H1 (cell line): Measurements from ENCODE around the gene RUVBL1. TPM values are rescaled to one million over a fixed set of nuclear protein-coding genes. Genes with fewer than 3 reads are reported as not detected.

Experiments used
- CTCF ChIA-PET: fragments of 300-600 bp; sonication (Branson Sonifier 250); formaldehyde crosslinking; loops from one replicate; lab custom pipeline; 2021; ENCODE audit not compliant: partially characterized antibody; lab: Charles Lee
- POLR2A ChIA-PET: fragments of 300-600 bp; sonication (Branson Sonifier 250); formaldehyde crosslinking; loops from one replicate; lab custom pipeline; 2021; ENCODE audit warnings: inconsistent platforms; ENCODE audit not compliant: partially characterized antibody; lab: Charles Lee
- DNase-seq, 2 experiments: peaks; one replicate each; pipeline versions ENCODE4 v3.0.0 to v3.0.0-alpha.2; 2010 to 2022; ENCODE audit warnings: low spot score in 2 of 2, low read depth in 1 of 2, mixed read lengths in 1 of 2
- FAIRE-seq: peaks from 2 replicates; lab custom pipeline; 2011; peaks lifted over from hg19 to GRCh38; lab: Jason Lieb, UNC
- H2AFZ ChIP-seq: 2 replicates; pipeline ENCODE4 v1.8.1; 2012; ENCODE audit warnings: low read length, inconsistent platforms
- H2AK5ac ChIP-seq: 2 replicates; pipeline ENCODE4 v1.6.1; 2013; ENCODE audit warnings: low read depth, low read length
- H2BK120ac ChIP-seq: replicated peaks from 2 replicates; pipeline ENCODE3; 2013; ENCODE audit warnings: low read depth, low read length, inconsistent platforms
- H2BK12ac ChIP-seq: 2 replicates; pipeline ENCODE4 v1.6.1; 2013; ENCODE audit warnings: low read depth, low read length
- H2BK15ac ChIP-seq: 2 replicates; pipeline ENCODE4 v1.6.1; 2013; ENCODE audit warnings: low read length
- H2BK20ac ChIP-seq: 2 replicates; pipeline ENCODE4 v1.6.1; 2013; ENCODE audit warnings: low read length
- H2BK5ac ChIP-seq: 2 replicates; pipeline ENCODE4 v1.6.1; 2013; ENCODE audit warnings: low read depth, low read length
- H3K14ac ChIP-seq: 2 replicates; pipeline ENCODE4 v1.6.1; 2013; ENCODE audit warnings: inconsistent platforms; ENCODE audit not compliant: insufficient read length
- H3K18ac ChIP-seq: 2 replicates; pipeline ENCODE4 v1.6.1; 2013; ENCODE audit warnings: low read length; ENCODE audit errors: extremely low read depth
- H3K23ac ChIP-seq: 2 replicates; pipeline ENCODE4 v1.6.1; 2013; ENCODE audit warnings: inconsistent platforms; ENCODE audit not compliant: insufficient read length
- H3K23me2 ChIP-seq: 2 replicates; pipeline ENCODE4 v1.6.1; 2013; ENCODE audit warnings: low read depth, low read length
- H3K27ac ChIP-seq: 2 replicates; pipeline ENCODE4 v1.6.1; 2011; ENCODE audit warnings: low read depth, low read length, inconsistent platforms
- H3K27me3 ChIP-seq, 4 experiments: replicated peaks in 1 of 4; 1 replicate in 1 of 4; 2 replicates in 3 of 4; pipeline versions ENCODE4 v1.6.1 to v1.8.1; 2011 to 2013; ENCODE audit warnings: low read length in 3 of 4, mild to moderate bottlenecking in 3 of 4, inconsistent platforms in 2 of 4, mixed read lengths in 2 of 4, moderate library complexity in 1 of 4; ENCODE audit not compliant: control insufficient read depth in 3 of 4, insufficient read depth in 3 of 4; ENCODE audit errors: extremely low read depth in 1 of 4
- H3K36me3 ChIP-seq, 4 experiments: 2 replicates each; pipeline versions ENCODE4 v1.6.1 to v1.8.1; 2011 to 2013; ENCODE audit warnings: mild to moderate bottlenecking in 4 of 4, low read length in 3 of 4, moderate library complexity in 2 of 4, control low read depth in 1 of 4, inconsistent platforms in 1 of 4; ENCODE audit not compliant: insufficient read depth in 4 of 4, control insufficient read depth in 2 of 4
- H3K4ac ChIP-seq: replicated peaks from 2 replicates; pipeline ENCODE3; 2013; ENCODE audit warnings: low read length, low read depth, mixed read lengths, inconsistent platforms; ENCODE audit not compliant: insufficient read length
- H3K4me1 ChIP-seq, 4 experiments: replicated peaks in 1 of 4; 1 replicate in 1 of 4; 2 replicates in 3 of 4; pipeline versions ENCODE4 v1.6.1 to v1.8.1; 2011 to 2013; ENCODE audit warnings: low read length in 3 of 4, inconsistent platforms in 2 of 4, mixed read lengths in 1 of 4; ENCODE audit not compliant: insufficient read depth in 4 of 4, control insufficient read depth in 3 of 4
- H3K4me2 ChIP-seq, 2 experiments: 2 replicates each; pipeline versions ENCODE4 v1.6.1 to v1.8.1; 2011 to 2013; ENCODE audit warnings: low read depth in 2 of 2, low read length in 2 of 2, control low read depth in 1 of 2, inconsistent platforms in 1 of 2, mild to moderate bottlenecking in 1 of 2; ENCODE audit not compliant: insufficient read depth in 1 of 2
- H3K4me3 ChIP-seq, 4 experiments: fragments of 200-600, 300-600 bp in 1 of 4; sonication (generic), shearing (Covaris generic), sonication (Bioruptor Twin) in 1 of 4; 2 replicates each; pipeline versions ENCODE4 v1.5.1 to v1.8.1; 2011 to 2016; ENCODE audit warnings: low read length in 4 of 4, low read depth in 3 of 4, control low read depth in 2 of 4, inconsistent platforms in 2 of 4, mild to moderate bottlenecking in 2 of 4, mixed read lengths in 1 of 4, moderate library complexity in 1 of 4; ENCODE audit not compliant: insufficient read depth in 2 of 4; ENCODE audit errors: extremely low read depth in 1 of 4
- H3K56ac ChIP-seq: replicated peaks from 2 replicates; pipeline ENCODE3; 2013; ENCODE audit warnings: low read depth, mild to moderate bottlenecking, mixed read lengths, low read length, inconsistent platforms; ENCODE audit not compliant: insufficient read length
- H3K79me1 ChIP-seq: 2 replicates; pipeline ENCODE4 v1.6.1; 2013; ENCODE audit warnings: low read depth, low read length, control low read depth
- H3K79me2 ChIP-seq, 2 experiments: 2 replicates each; pipeline versions ENCODE4 v1.6.1 to v1.8.1; 2012 to 2013; ENCODE audit warnings: low read length in 2 of 2, mild to moderate bottlenecking in 2 of 2, inconsistent platforms in 1 of 2; ENCODE audit not compliant: insufficient read depth in 2 of 2, control insufficient read depth in 1 of 2
- H3K9ac ChIP-seq, 4 experiments: replicated peaks in 1 of 4; 1 replicate in 1 of 4; 2 replicates in 3 of 4; pipeline versions ENCODE4 v1.6.1 to v1.8.1; 2011 to 2013; ENCODE audit warnings: low read depth in 3 of 4, low read length in 3 of 4, control low read depth in 2 of 4, mild to moderate bottlenecking in 2 of 4, moderate library complexity in 2 of 4, inconsistent platforms in 1 of 4; ENCODE audit errors: extremely low read depth in 1 of 4
- H3K9me3 ChIP-seq, 2 experiments: 2 replicates each; pipeline versions ENCODE4 v1.6.1 to v1.8.1; 2012 to 2013; ENCODE audit warnings: mild to moderate bottlenecking in 2 of 2, moderate library complexity in 2 of 2, control low read depth in 1 of 2, inconsistent platforms in 1 of 2, low read depth in 1 of 2, low read length in 1 of 2, mixed read lengths in 1 of 2; ENCODE audit not compliant: insufficient read depth in 2 of 2
- H4K20me1 ChIP-seq, 2 experiments: replicated peaks in 1 of 2; 2 replicates each; pipeline versions ENCODE3 to v1.8.1; 2011 to 2013; ENCODE audit warnings: inconsistent platforms in 2 of 2, low read length in 2 of 2, mild to moderate bottlenecking in 1 of 2; ENCODE audit not compliant: insufficient read depth in 2 of 2, control insufficient read depth in 1 of 2
- H4K5ac ChIP-seq: 2 replicates; pipeline ENCODE4 v1.6.1; 2013; ENCODE audit warnings: low read length, low read depth, mixed read lengths, inconsistent platforms; ENCODE audit not compliant: insufficient read length
- H4K8ac ChIP-seq: 2 replicates; pipeline ENCODE4 v1.8.0; 2013; ENCODE audit warnings: mild to moderate bottlenecking, moderate library complexity, low read length, inconsistent platforms; ENCODE audit not compliant: insufficient read depth; ENCODE audit errors: extremely low read depth
- H4K91ac ChIP-seq: replicated peaks from 2 replicates; pipeline ENCODE3; 2013; ENCODE audit warnings: low read length, mixed read lengths, inconsistent platforms; ENCODE audit not compliant: insufficient read length
- BACH1 ChIP-seq: IDR thresholded peaks from 2 replicates; pipeline ENCODE4 v1.6.1; 2012; ENCODE audit warnings: low read length, improper control_type of control experiment
- CBX5 ChIP-seq: fragments of 300-800, 300-1000 bp; sonication (generic); IDR thresholded peaks from 2 replicates; pipeline ENCODE4 v1.7.1; 2016; ENCODE audit warnings: antibody characterized with exemption, low read length, low read depth
- CEBPB ChIP-seq: IDR thresholded peaks from 2 replicates; pipeline ENCODE4 v1.6.1; 2012; ENCODE audit warnings: low read depth, low read length
- CHD1 ChIP-seq: IDR thresholded peaks from 2 replicates; pipeline ENCODE4 v1.6.1; 2012; ENCODE audit warnings: low read depth, low read length, improper control_type of control experiment
- E2F6 ChIP-seq: IDR thresholded peaks from 2 replicates; pipeline ENCODE4 v1.6.1; 2012; ENCODE audit warnings: inconsistent platforms
- EP300 ChIP-seq, 2 experiments: IDR thresholded peaks; 1 replicate in 1 of 2; 2 replicates in 1 of 2; pipeline ENCODE4 v1.6.1; 2011 to 2012; ENCODE audit warnings: low read depth in 2 of 2, low read length in 2 of 2, mild to moderate bottlenecking in 2 of 2, borderline replicate concordance in 1 of 2, inconsistent platforms in 1 of 2, moderate library complexity in 1 of 2
- POLR2AphosphoS5 ChIP-seq: IDR thresholded peaks from 2 replicates; pipeline ENCODE4 v1.6.1; 2011; ENCODE audit warnings: low read depth, low read length
- POU5F1 ChIP-seq: IDR thresholded peaks from 2 replicates; pipeline ENCODE4 v1.6.1; 2011; ENCODE audit warnings: low read depth, mild to moderate bottlenecking, low read length, moderate library complexity
- RBBP5 ChIP-seq: IDR thresholded peaks from 2 replicates; pipeline ENCODE4 v1.7.1; 2012; ENCODE audit warnings: low read depth, mild to moderate bottlenecking, inconsistent platforms, low read length, moderate library complexity, borderline replicate concordance
- SIN3A ChIP-seq, 2 experiments: IDR thresholded peaks in 1 of 2; conservative IDR thresholded peaks in 1 of 2; 2 replicates each; pipeline ENCODE4 v1.6.1; 2011 to 2012; ENCODE audit warnings: low read length in 2 of 2, improper control_type of control experiment in 1 of 2, low read depth in 1 of 2, mild to moderate bottlenecking in 1 of 2
- SP4 ChIP-seq: IDR thresholded peaks from 2 replicates; pipeline ENCODE4 v1.6.1; 2012; ENCODE audit warnings: low read length, inconsistent platforms
- TBP ChIP-seq: IDR thresholded peaks from 2 replicates; pipeline ENCODE4 v1.6.1; 2011; ENCODE audit warnings: low read depth, low read length, improper control_type of control experiment
- WGBS, 2 experiments: shearing (Covaris generic) in 1 of 2; methylation state at CpG; one replicate each; pipeline versions ENCODE4 v1.1.6 to v1.1.7; 2013 to 2015; ENCODE audit warnings: low lambda C conversion rate in 2 of 2, mixed read lengths in 2 of 2, inconsistent platforms in 1 of 2, low coverage in 1 of 2, missing lambda C conversion rate in 1 of 2; ENCODE audit not compliant: insufficient replicate concordance in 2 of 2, insufficient coverage in 1 of 2, insufficient read length in 1 of 2; ENCODE audit errors: extremely low coverage in 1 of 2, missing lambda C conversion rate in 1 of 2; 5-methylcytosine and 5-hydroxymethylcytosine counted together
- polyA plus RNA-seq, 7 experiments: library from polyadenylated mRNA; depleted of rRNA in 3 of 7; stranded (reverse) in 5 of 7; unstranded in 2 of 7; fragments of >200 nt in 5 of 7; fragments of 200-250 nt in 2 of 7; gene quantifications; 1 replicate in 5 of 7; 2 replicates in 1 of 7; 4 replicates in 1 of 7; pipeline versions ENCODE4 v1.2.1 to v1.2.3, GENCODE V29; 2011 to 2013; ENCODE audit warnings: missing spikeins in 2 of 7, mixed read lengths in 2 of 7
- total RNA-seq: library from RNA; stranded (reverse); fragmentation: NEBNext Ultra II Directional; extraction: Animal tissue kit (Norgen Biotek cat#: 25700); gene quantifications from 2 replicates; pipeline ENCODE4 v1.2.1, GENCODE V29; 2021

Gene RUVBL1
- total and polyA plus RNA-seq, 2 of the 8 experiments (the other 6 are each of a cell fraction or from before 2014, with no cell fraction given), result 112 to 135 TPM

- Histone ChIP-seq H3K4ac (no peak overlapping the region), H2BK120ac (no peak overlapping the region), H3K4me3 (no peak overlapping the region), H4K20me1 (no peaks in the 10 kb centered on the region), H3K23me2 (no peaks in the 10 kb centered on the region), H3K23ac (no peak overlapping the region), H3K9me3 (peaks cover 0 to 6% of the 10 kb centered on the region in 2 experiments; a peak in 1 of 4 replicates), H4K91ac (no peak overlapping the region), H2BK5ac (no peak overlapping the region; the same call in 1 of the 2 replicates), H3K79me1 (no peaks in the 10 kb centered on the region), H3K36me3 (no peaks in the 10 kb centered on the region), H3K18ac (no peak overlapping the region), H3K56ac (no peak overlapping the region), H3K4me1 (no peaks in the 10 kb centered on the region), H3K27me3 (no peaks in the 10 kb centered on the region), H3K27ac (no peak overlapping the region), H2BK12ac (no peak overlapping the region), H4K8ac (no peak overlapping the region), H2BK15ac (no peak overlapping the region), H4K5ac (no peak overlapping the region), H3K79me2 (no peaks in the 10 kb centered on the region), H2AK5ac (no peak overlapping the region), H3K4me2 (no peak overlapping the region), H2BK20ac (no peak overlapping the region; the same call in 1 of the 2 replicates), H2AFZ (no peak overlapping the region), H3K9ac (no peak overlapping the region), H3K14ac (no peak overlapping the region)
- ChIA-PET POLR2A (interaction anchor here (0.8 to 2.4 kb wide), 2 partner anchors 8 to 63 kb away, joined by 3 to 13 read pairs; partner anchors contain the start of gene RUVBL1), CTCF (interaction anchor here (1.7 to 2.9 kb wide), 5 partner anchors 12 to 67 kb away, joined by 5 to 23 read pairs (median 16); no protein-coding TSS in a partner anchor)
- DNase-seq, result peak in 1 of 2 experiments; percentile 10
- 81% methylated on average over 7 of the region's 7 CpGs; no CpG with 5 or more reads in 1 of the 2 experiments for WGBS, 2 experiments
- no peak for FAIRE-seq
- TF ChIP-seq POLR2AphosphoS5, result no peak
- TF ChIP-seq TBP, result no peak
- TF ChIP-seq E2F6, result no peak
- TF ChIP-seq CHD1, result no peak
- TF ChIP-seq CEBPB, result no peak
- no peak for TF ChIP-seq SIN3A (conservative IDR thresholded peaks at IDR 0.05 in 1 of 2, IDR thresholded peaks at IDR 0.05 in 1 of 2; ENCODE audit: low read depth in 1 of 2, low read length in 2 of 2)
- no peak for TF ChIP-seq EP300 (IDR thresholded peaks at IDR 0.05; ENCODE audit: borderline replicate concordance in 1 of 2, low read depth in 2 of 2, low read length in 2 of 2)
- TF ChIP-seq POU5F1, result no peak
- no peak for TF ChIP-seq BACH1
- no peak for TF ChIP-seq CBX5
- TF ChIP-seq SP4, result no peak
- TF ChIP-seq RBBP5, result no peak
Measured at GRCh38 chr3:128131897-128132646, 8.5 kb upstream of the RUVBL1 start.
